Mammary epithelial cell (primary cell): ENCODE results near the gene PIK3C2G.

Source experiments
- EZH2 ChIP-seq: IDR thresholded peaks from 2 replicates; pipeline ENCODE4 v1.6.1; 2012; ENCODE audit warnings: low read length, inconsistent platforms, borderline replicate concordance
- TF ChIP-seq, protein P1 (sequence below), 2 donors: IDR thresholded peaks in 1 of 2; conservative IDR thresholded peaks in 1 of 2; 2 replicates each; pipeline ENCODE4 v1.5.1; 2011 to 2012; ENCODE audit warnings: inconsistent platforms in 2 of 2, low read length in 2 of 2, mild to moderate bottlenecking in 2 of 2, control low read depth in 1 of 2, low read depth in 1 of 2; ENCODE audit not compliant: insufficient read depth in 1 of 2; ENCODE audit errors: extremely low read depth in 1 of 2

DNA sequence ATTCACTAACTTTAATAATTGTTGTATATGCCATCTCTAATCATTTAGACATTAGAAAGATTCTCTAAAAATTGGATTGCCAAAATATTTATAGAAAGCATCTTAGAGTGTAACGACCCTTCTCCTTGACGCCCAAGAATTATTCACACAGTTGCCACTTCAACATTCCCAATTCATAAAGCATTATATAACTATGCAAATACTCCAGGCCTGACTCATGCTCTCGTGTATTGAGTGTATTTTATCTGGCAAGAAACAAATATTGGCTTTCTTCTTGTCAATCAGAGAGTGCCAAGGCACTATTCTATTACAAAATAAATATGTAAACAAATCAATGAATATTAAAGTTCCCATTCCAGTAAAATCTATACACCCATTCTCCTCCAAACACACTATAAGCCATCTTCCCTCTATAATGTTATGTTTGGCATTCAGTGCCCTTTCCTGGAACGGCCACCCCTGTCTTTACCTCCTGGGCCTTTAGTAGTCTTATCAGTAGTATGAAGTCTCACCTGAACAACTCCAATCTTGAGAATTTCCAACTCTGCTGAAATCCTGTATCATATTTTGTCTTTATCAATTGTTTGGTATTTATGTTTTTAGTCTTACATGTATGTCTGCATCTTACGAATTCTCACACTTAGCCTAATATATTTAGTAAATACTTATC lies 182.6 kb downstream of the PIK3C2G start:
- TF ChIP-seq EZH2: no peak
- TF ChIP-seq, protein P1, sequence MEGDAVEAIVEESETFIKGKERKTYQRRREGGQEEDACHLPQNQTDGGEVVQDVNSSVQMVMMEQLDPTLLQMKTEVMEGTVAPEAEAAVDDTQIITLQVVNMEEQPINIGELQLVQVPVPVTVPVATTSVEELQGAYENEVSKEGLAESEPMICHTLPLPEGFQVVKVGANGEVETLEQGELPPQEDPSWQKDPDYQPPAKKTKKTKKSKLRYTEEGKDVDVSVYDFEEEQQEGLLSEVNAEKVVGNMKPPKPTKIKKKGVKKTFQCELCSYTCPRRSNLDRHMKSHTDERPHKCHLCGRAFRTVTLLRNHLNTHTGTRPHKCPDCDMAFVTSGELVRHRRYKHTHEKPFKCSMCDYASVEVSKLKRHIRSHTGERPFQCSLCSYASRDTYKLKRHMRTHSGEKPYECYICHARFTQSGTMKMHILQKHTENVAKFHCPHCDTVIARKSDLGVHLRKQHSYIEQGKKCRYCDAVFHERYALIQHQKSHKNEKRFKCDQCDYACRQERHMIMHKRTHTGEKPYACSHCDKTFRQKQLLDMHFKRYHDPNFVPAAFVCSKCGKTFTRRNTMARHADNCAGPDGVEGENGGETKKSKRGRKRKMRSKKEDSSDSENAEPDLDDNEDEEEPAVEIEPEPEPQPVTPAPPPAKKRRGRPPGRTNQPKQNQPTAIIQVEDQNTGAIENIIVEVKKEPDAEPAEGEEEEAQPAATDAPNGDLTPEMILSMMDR (conservative IDR thresholded peaks at IDR 0.05 in 1 of 2, IDR thresholded peaks at IDR 0.05 in 1 of 2; ENCODE audit: extremely low read depth in 1 of 2, insufficient read depth in 1 of 2, low read depth in 1 of 2, low read length in 2 of 2): no peak
